GM12878 (cell line): ENCODE results near the gene ZFP28. TPM values are rescaled to one million over a fixed set of nuclear protein-coding genes. Genes with fewer than 3 reads are reported as not detected.

Source experiments
- ATAC-seq: fragments of 200-7000 bp; cut with Tn5 transposase; 3 replicates; pipeline ENCODE4 v1.9.1; 2020; ENCODE audit warnings: mild to moderate bottlenecking, moderate library complexity
- BruUV-seq: library from RNA; stranded (reverse); fragments of 400-500 nt; replicated peaks from 2 replicates; lab custom pipeline; 2021; lab: Mats Ljungman, UMichigan
- CTCF ChIA-PET: fragments of 300-600 bp; sonication (Branson Sonifier 250); formaldehyde crosslinking; extraction: SDS; loops from one replicate; lab custom pipeline; 2021; ENCODE audit warnings: inconsistent platforms; lab: Yijun Ruan, JAX
- POLR2A ChIA-PET: fragments of 350-600 bp; formaldehyde crosslinking; extraction: SDS; loops from one replicate; lab custom pipeline; 2021; ENCODE audit warnings: inconsistent platforms; lab: Charles Lee
- RAD21 ChIA-PET: fragments of 300-600 bp; sonication (Branson Sonifier 250); formaldehyde crosslinking; loops from one replicate; lab custom pipeline; 2023; ENCODE audit warnings: antibody characterized with exemption; ENCODE audit not compliant: unreplicated experiment; lab: Charles Lee
- SMC1A ChIA-PET: fragments of 300-600 bp; sonication (Branson Sonifier 250); formaldehyde crosslinking; loops from one replicate; lab custom pipeline; 2023; ENCODE audit not compliant: unreplicated experiment, uncharacterized antibody; lab: Charles Lee
- DNase-seq: peaks from one replicate; pipeline ENCODE4 v3.0.0-alpha.2; 2011; ENCODE audit warnings: low read depth, low spot score
- FAIRE-seq: peaks from 3 replicates; lab custom pipeline; 2011; peaks lifted over from hg19 to GRCh38; lab: Jason Lieb, UNC
- H2AFZ ChIP-seq: 2 replicates; pipeline ENCODE4 v1.6.0; 2011; ENCODE audit warnings: low read depth, low read length, control low read depth; ENCODE audit not compliant: control insufficient read depth
- H3K27ac ChIP-seq: 2 replicates; pipeline ENCODE4 v1.5.1; 2011; ENCODE audit warnings: control low read depth; ENCODE audit not compliant: control insufficient read depth, insufficient read depth
- H3K27me3 ChIP-seq, 2 experiments: replicated peaks in 1 of 2; 2 replicates each; pipeline versions ENCODE4 v1.6.0 to v1.6.1; 2011; ENCODE audit warnings: low read length in 1 of 2; ENCODE audit not compliant: control insufficient read depth in 2 of 2, insufficient read depth in 2 of 2
- H3K36me3 ChIP-seq, 2 experiments: 2 replicates each; pipeline ENCODE4 v1.5.1; 2011; ENCODE audit warnings: low read length in 1 of 2; ENCODE audit not compliant: control insufficient read depth in 2 of 2, insufficient read depth in 2 of 2
- H3K4me1 ChIP-seq: 2 replicates; pipeline ENCODE4 v1.6.1; 2011; ENCODE audit warnings: mild to moderate bottlenecking, low read length, moderate library complexity, mixed read lengths; ENCODE audit not compliant: control insufficient read depth, insufficient read depth
- H3K4me2 ChIP-seq: 2 replicates; pipeline ENCODE4 v1.6.0; 2011; ENCODE audit warnings: control low read depth; ENCODE audit not compliant: control insufficient read depth, insufficient read depth
- H3K4me3 ChIP-seq: fragments of 200-600 bp; sonication (generic); 2 replicates; pipeline ENCODE4 v1.5.1; 2016
- H3K79me2 ChIP-seq: 2 replicates; pipeline ENCODE4 v1.6.0; 2011; ENCODE audit warnings: low read length; ENCODE audit not compliant: control insufficient read depth, insufficient read depth
- H3K9ac ChIP-seq: 2 replicates; pipeline ENCODE4 v1.8.0; 2011; ENCODE audit warnings: low read length, control low read depth, mixed read lengths; ENCODE audit not compliant: control insufficient read depth, insufficient read depth
- H3K9me3 ChIP-seq: replicated peaks from 3 replicates; pipeline ENCODE4 v1.5.1; 2011; ENCODE audit warnings: mild to moderate bottlenecking, low read length; ENCODE audit not compliant: control insufficient read depth, insufficient read depth
- H4K20me1 ChIP-seq: 2 replicates; pipeline ENCODE4 v1.6.0; 2011; ENCODE audit not compliant: control insufficient read depth, insufficient read depth
- CBX3 ChIP-seq: fragments of 200-600 bp; sonication (generic); IDR thresholded peaks from 2 replicates; pipeline ENCODE4 v1.6.1; 2016; ENCODE audit warnings: low read depth, borderline replicate concordance
- CEBPB ChIP-seq, 2 experiments: fragments of 150-350 bp in 1 of 2; IDR thresholded peaks; 2 replicates each; pipeline ENCODE4 v1.6.1; 2012 to 2014; ENCODE audit warnings: low read depth in 2 of 2, low read length in 2 of 2, borderline replicate concordance in 1 of 2, inconsistent platforms in 1 of 2
- CHD1 ChIP-seq: IDR thresholded peaks from 2 replicates; pipeline ENCODE4 v1.6.1; 2012; ENCODE audit warnings: low read depth, low read length, improper control_type of control experiment
- EZH2 ChIP-seq: IDR thresholded peaks from 2 replicates; pipeline ENCODE4 v1.6.1; 2012; ENCODE audit warnings: low read depth, mild to moderate bottlenecking, control low read depth, inconsistent platforms, low read length, borderline replicate concordance; ENCODE audit not compliant: control insufficient read depth
- HDAC2 ChIP-seq: fragments of 200-600 bp; sonication (generic); IDR thresholded peaks from 2 replicates; pipeline ENCODE4 v1.6.1; 2017
- IRF4 ChIP-seq: IDR thresholded peaks from 2 replicates; pipeline ENCODE4 v1.6.1; 2011; ENCODE audit warnings: low read depth, low read length
- KLF5 ChIP-seq: fragments of 450-650 bp; IDR thresholded peaks from 2 replicates; pipeline ENCODE4 v1.6.1; 2014; ENCODE audit warnings: mild to moderate bottlenecking; ENCODE audit not compliant: partially characterized antibody
- SREBF1 ChIP-seq: IDR thresholded peaks from 2 replicates; pipeline ENCODE4 v1.6.1; 2012; ENCODE audit warnings: mild to moderate bottlenecking, low read length
- WGBS: methylation state at CpG from one replicate; pipeline ENCODE4 v1.1.6; 2016; ENCODE audit warnings: low lambda C conversion rate; ENCODE audit not compliant: insufficient replicate concordance, insufficient coverage; ENCODE audit errors: missing lambda C conversion rate; 5-methylcytosine and 5-hydroxymethylcytosine counted together
- in situ Hi-C: fragments of 300-500 bp; cut with MboI; formaldehyde crosslinking; loops from 9 replicates; pipeline ENCODE4 v1.14.3; 2018; ENCODE audit warnings: mixed read lengths
- intact Hi-C: fragments of 100-400 bp; cut with micrococcal nuclease; formaldehyde crosslinking; loops from one replicate; pipeline ENCODE4 v1.14.2; 2022; ENCODE audit not compliant: unreplicated experiment
- polyA plus RNA-seq, 11 experiments: library from polyadenylated mRNA; depleted of rRNA in 4 of 11; unstranded in 6 of 11; stranded (reverse) in 5 of 11; fragments of >200 nt; fragmentation: Nextera tagmentation in 4 of 11; fragmentation: Illumina TruSeq in 1 of 11; extraction: Ambion mirVana in 4 of 11; extraction: Trizol in 1 of 11; gene quantifications; 1 replicate in 1 of 11; 2 replicates in 10 of 11; pipeline versions ENCODE4 v1.2.1 to v1.2.3, GENCODE V29; 2011 to 2016; ENCODE audit warnings: inconsistent platforms in 2 of 11, missing spikeins in 2 of 11, low read depth in 1 of 11
- total RNA-seq, 4 experiments: library from RNA; depleted of rRNA in 3 of 4; stranded (reverse); fragments of >200 nt in 3 of 4; fragmentation: Illumina TruSeq in 1 of 4; extraction: Trizol in 1 of 4; gene quantifications; 2 replicates each; pipeline versions ENCODE4 v1.2.1 to v1.2.3, GENCODE V29; 2013 to 2021
- TF ChIP-seq, protein P1 (sequence below): IDR thresholded peaks from 2 replicates; pipeline ENCODE4 v1.6.1; 2012; ENCODE audit warnings: mild to moderate bottlenecking, low read depth, low read length
- TF ChIP-seq, protein P2 (sequence below): fragments of 450-650 bp; IDR thresholded peaks from 2 replicates; pipeline ENCODE4 v1.6.1; 2017; ENCODE audit warnings: mild to moderate bottlenecking, moderate library complexity

The ZFP28 gene
- total and polyA plus RNA-seq, 10 of the 15 experiments (the other 5 are each of a cell fraction or from before 2014, with no cell fraction given) = 0.01 to 0.13 (median 0.05) TPM; not detected in 2

DNA sequence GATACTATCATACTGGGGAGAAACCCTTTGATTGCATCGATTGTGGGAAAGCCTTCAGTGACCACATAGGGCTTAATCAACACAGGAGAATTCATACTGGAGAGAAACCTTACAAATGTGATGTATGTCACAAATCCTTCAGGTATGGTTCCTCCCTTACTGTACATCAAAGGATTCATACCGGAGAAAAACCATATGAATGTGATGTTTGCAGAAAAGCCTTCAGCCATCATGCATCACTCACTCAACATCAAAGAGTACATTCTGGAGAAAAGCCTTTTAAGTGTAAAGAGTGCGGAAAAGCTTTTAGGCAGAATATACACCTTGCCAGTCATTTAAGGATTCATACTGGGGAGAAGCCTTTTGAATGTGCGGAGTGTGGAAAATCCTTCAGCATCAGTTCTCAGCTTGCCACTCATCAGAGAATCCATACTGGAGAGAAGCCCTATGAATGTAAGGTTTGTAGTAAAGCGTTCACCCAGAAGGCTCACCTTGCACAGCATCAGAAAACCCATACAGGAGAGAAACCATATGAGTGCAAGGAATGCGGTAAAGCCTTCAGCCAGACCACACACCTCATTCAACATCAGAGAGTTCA is 15.6 kb downstream of the ZFP28 start:
- Histone ChIP-seq H3K27ac (no peak overlapping the region), H3K27me3 (no peaks in the 10 kb centered on the region), H3K4me1 (no peaks in the 10 kb centered on the region), H3K4me2 (no peak overlapping the region), H3K36me3 (no peaks in the 10 kb centered on the region), H2AFZ (no peak overlapping the region), H3K79me2 (no peaks in the 10 kb centered on the region), H4K20me1 (no peaks in the 10 kb centered on the region), H3K4me3 (no peak overlapping the region), H3K9me3 (peaks cover 1% of the 10 kb centered on the region; the same call in 1 of the 3 replicates), H3K9ac (no peak overlapping the region)
- no TSS peak for BruUV-seq
- SMC1A ChIA-PET = no interaction called here
- CTCF ChIA-PET = no interaction called here
- RAD21 ChIA-PET = no interaction called here
- 39% methylated on average over 6 of the region's 6 CpGs for WGBS
- intact Hi-C loops = no loop called here
- POLR2A ChIA-PET = no interaction called here
- in situ Hi-C loops = no loop called here
- no peak for DNase-seq
- TF ChIP-seq, protein P1, sequence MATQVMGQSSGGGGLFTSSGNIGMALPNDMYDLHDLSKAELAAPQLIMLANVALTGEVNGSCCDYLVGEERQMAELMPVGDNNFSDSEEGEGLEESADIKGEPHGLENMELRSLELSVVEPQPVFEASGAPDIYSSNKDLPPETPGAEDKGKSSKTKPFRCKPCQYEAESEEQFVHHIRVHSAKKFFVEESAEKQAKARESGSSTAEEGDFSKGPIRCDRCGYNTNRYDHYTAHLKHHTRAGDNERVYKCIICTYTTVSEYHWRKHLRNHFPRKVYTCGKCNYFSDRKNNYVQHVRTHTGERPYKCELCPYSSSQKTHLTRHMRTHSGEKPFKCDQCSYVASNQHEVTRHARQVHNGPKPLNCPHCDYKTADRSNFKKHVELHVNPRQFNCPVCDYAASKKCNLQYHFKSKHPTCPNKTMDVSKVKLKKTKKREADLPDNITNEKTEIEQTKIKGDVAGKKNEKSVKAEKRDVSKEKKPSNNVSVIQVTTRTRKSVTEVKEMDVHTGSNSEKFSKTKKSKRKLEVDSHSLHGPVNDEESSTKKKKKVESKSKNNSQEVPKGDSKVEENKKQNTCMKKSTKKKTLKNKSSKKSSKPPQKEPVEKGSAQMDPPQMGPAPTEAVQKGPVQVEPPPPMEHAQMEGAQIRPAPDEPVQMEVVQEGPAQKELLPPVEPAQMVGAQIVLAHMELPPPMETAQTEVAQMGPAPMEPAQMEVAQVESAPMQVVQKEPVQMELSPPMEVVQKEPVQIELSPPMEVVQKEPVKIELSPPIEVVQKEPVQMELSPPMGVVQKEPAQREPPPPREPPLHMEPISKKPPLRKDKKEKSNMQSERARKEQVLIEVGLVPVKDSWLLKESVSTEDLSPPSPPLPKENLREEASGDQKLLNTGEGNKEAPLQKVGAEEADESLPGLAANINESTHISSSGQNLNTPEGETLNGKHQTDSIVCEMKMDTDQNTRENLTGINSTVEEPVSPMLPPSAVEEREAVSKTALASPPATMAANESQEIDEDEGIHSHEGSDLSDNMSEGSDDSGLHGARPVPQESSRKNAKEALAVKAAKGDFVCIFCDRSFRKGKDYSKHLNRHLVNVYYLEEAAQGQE = no peak
- FAIRE-seq = no peak
- no peak for ATAC-seq

DNA sequence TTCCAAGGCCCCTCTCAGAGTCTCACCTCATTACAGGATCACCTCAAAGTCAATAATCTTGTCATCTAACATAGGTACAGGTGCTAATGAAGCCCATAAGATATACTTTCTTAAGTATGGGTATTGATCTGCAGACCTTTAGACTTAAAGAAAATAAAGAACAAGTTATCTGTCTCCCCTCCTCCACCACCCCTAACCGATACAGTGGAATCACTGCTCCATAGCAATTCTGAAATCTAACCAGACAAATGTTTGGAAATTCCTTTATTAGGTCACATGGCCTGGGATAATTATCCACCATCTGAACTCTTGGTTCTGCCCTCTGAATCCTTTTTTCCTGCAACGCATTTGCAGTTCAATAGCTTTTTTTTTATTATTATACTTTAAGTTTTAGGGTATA is 24.0 kb downstream of the ZFP28 start:
- ChIA-PET RAD21 (no interaction called here), SMC1A (no interaction called here), POLR2A (no interaction called here), CTCF (no interaction called here)
- Histone ChIP-seq H3K4me3 (no peak overlapping the region), H4K20me1 (no peaks in the 10 kb centered on the region), H3K4me1 (no peaks in the 10 kb centered on the region), H3K9ac (no peak overlapping the region), H3K4me2 (no peak overlapping the region), H3K9me3 (peaks cover 2% of the 10 kb centered on the region; the same call in 2 of the 3 replicates), H3K27ac (no peak overlapping the region), H3K36me3 (no peaks in the 10 kb centered on the region), H3K27me3 (no peaks in the 10 kb centered on the region), H3K79me2 (no peaks in the 10 kb centered on the region), H2AFZ (no peak overlapping the region)
- DNase-seq = no peak
- BruUV-seq = no TSS peak
- FAIRE-seq = no peak
- in situ Hi-C loops (no loop called here), intact Hi-C loops (no loop called here)
- no peak for ATAC-seq
- 82% methylated on average over 2 of the region's 2 CpGs for WGBS
- TF ChIP-seq IRF4 (no peak), HDAC2 (no peak), SREBF1 (no peak), CEBPB (IDR thresholded peaks at IDR 0.05; ENCODE audit: borderline replicate concordance in 1 of 2, low read depth in 2 of 2, low read length in 2 of 2) (no peak), CHD1 (no peak), EZH2 (no peak), CBX3 (no peak), KLF5 (no peak)
- TF ChIP-seq, protein P2, sequence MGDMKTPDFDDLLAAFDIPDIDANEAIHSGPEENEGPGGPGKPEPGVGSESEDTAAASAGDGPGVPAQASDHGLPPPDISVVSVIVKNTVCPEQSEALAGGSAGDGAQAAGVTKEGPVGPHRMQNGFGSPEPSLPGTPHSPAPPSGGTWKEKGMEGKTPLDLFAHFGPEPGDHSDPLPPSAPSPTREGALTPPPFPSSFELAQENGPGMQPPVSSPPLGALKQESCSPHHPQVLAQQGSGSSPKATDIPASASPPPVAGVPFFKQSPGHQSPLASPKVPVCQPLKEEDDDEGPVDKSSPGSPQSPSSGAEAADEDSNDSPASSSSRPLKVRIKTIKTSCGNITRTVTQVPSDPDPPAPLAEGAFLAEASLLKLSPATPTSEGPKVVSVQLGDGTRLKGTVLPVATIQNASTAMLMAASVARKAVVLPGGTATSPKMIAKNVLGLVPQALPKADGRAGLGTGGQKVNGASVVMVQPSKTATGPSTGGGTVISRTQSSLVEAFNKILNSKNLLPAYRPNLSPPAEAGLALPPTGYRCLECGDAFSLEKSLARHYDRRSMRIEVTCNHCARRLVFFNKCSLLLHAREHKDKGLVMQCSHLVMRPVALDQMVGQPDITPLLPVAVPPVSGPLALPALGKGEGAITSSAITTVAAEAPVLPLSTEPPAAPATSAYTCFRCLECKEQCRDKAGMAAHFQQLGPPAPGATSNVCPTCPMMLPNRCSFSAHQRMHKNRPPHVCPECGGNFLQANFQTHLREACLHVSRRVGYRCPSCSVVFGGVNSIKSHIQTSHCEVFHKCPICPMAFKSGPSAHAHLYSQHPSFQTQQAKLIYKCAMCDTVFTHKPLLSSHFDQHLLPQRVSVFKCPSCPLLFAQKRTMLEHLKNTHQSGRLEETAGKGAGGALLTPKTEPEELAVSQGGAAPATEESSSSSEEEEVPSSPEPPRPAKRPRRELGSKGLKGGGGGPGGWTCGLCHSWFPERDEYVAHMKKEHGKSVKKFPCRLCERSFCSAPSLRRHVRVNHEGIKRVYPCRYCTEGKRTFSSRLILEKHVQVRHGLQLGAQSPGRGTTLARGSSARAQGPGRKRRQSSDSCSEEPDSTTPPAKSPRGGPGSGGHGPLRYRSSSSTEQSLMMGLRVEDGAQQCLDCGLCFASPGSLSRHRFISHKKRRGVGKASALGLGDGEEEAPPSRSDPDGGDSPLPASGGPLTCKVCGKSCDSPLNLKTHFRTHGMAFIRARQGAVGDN = no peak
